Gastroesophageal sphincter (tissue), 3 donors: Measurements from ENCODE around the gene LYST.

Experiments used
- EP300 ChIP-seq: sonication (generic); formaldehyde crosslinking; IDR thresholded peaks from one replicate; pipeline ENCODE4 v1.6.1; 2017; ENCODE audit warnings: antibody characterized with exemption, mild to moderate bottlenecking
- POLR2A ChIP-seq, 2 donors: fragments of 450-650 bp; IDR thresholded peaks; one replicate each; pipeline ENCODE4 v1.6.1; 2017; ENCODE audit warnings: antibody characterized with exemption in 2 of 2, mild to moderate bottlenecking in 2 of 2, moderate library complexity in 1 of 2
- POLR2AphosphoS5 ChIP-seq: sonication (generic); formaldehyde crosslinking; IDR thresholded peaks from one replicate; pipeline ENCODE4 v1.6.1; 2017; ENCODE audit warnings: antibody characterized with exemption
- TF ChIP-seq, protein P1 (sequence below), 4 experiments: fragments of 200-600 bp in 2 of 4; fragments of 450-650 bp in 2 of 4; sonication (generic) in 1 of 4; IDR thresholded peaks; one replicate each; pipeline ENCODE4 v1.5.1; 2017 to 2019; ENCODE audit warnings: antibody characterized with exemption in 4 of 4, mild to moderate bottlenecking in 2 of 4, moderate library complexity in 2 of 4

DNA sequence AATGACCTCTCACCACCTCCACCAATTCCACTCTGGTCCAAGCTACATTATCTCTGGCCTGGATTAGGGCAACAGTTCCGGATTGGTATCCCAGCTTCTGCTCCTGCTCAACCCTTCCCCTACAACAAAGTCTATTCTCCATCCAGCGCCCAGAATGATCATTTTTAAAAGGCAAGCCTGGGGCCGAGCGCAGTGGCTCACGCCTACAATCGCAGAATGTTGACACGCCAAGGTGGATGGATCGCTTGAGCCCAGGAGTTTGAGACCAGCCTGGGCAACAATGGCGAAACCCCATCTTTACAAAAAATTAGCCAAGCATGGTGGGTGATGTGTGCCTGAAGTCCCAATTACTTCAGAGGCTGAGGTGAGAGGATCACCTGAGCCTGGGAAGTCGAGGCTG lies 2.2 kb downstream of the LYST start:
- TF ChIP-seq, protein P1, sequence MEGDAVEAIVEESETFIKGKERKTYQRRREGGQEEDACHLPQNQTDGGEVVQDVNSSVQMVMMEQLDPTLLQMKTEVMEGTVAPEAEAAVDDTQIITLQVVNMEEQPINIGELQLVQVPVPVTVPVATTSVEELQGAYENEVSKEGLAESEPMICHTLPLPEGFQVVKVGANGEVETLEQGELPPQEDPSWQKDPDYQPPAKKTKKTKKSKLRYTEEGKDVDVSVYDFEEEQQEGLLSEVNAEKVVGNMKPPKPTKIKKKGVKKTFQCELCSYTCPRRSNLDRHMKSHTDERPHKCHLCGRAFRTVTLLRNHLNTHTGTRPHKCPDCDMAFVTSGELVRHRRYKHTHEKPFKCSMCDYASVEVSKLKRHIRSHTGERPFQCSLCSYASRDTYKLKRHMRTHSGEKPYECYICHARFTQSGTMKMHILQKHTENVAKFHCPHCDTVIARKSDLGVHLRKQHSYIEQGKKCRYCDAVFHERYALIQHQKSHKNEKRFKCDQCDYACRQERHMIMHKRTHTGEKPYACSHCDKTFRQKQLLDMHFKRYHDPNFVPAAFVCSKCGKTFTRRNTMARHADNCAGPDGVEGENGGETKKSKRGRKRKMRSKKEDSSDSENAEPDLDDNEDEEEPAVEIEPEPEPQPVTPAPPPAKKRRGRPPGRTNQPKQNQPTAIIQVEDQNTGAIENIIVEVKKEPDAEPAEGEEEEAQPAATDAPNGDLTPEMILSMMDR (IDR thresholded peaks at IDR 0.05): no peak
- no peak for TF ChIP-seq EP300
- no peak for TF ChIP-seq POLR2A (IDR thresholded peaks at IDR 0.05)
- TF ChIP-seq POLR2AphosphoS5: no peak
